Kidney capillary endothelial cell (primary cell): ENCODE data around the gene CYB5R2.
A peak's percentile ranks its signal among the peaks of the same experiment; 100 is the strongest.

ENCODE experiments used
- DNase-seq: peaks from one replicate; pipeline ENCODE4 v3.0.0-alpha.2; 2018; ENCODE audit warnings: low spot score

Gene CYB5R2

GRCh38 chr11:7672960-7673723 lies at the start of gene CYB5R2:
Gene CYB5R2 (minus strand): TSS chr11:7673500. CDS start chr11:7672825, 675 bp downstream.
- no peak for DNase-seq

DNA sequence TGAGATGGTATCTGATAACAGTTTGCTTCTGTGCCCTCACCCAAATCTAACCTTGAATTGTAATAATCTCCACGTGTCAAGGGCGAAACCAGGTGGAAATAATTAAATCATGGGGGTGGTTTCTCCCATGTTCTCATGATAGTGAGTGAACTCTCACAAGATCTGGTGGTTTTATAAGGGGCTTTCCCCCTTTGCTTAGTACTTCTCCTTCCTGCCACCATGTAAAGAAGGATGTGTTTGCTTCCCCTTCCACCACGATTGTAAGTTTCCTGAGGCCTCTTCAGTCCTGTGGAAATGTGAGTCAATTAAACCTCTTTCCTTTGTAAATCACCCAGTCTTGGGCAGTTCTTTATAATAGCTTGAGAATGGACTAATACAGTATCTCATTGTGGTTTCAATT lies 41.5 kb upstream of the CYB5R2 start:
- no peak for DNase-seq

DNA sequence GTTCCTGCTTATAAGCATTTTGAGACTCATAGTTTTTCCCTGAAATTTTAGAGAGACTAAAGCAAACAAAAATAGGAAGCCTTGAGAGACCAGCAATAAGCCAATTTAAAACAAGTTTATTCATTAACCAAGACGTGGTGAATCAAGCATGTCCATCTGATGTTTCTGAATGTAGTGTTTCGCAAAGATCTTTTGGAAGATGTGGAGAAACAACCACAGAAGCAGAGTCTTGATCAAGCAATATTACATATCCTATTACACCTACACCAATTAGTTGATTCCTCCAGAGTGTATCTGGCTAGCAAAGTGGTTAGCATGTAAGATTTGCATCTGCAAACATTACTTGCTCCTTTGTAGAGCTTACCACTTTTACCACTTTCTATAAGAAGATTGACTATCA lies 33.1 kb upstream of the CYB5R2 start, which contains the start of gene OVCH2:
Gene OVCH2 (minus strand): TSS at position 101 of the 400 bp plus-strand sequence. CDS start 83 bp downstream, at position 18.
- no peak for DNase-seq

- no peak for DNase-seq
Observed at GRCh38 chr11:7703740-7704139, 30.4 kb upstream of the CYB5R2 start.

DNA sequence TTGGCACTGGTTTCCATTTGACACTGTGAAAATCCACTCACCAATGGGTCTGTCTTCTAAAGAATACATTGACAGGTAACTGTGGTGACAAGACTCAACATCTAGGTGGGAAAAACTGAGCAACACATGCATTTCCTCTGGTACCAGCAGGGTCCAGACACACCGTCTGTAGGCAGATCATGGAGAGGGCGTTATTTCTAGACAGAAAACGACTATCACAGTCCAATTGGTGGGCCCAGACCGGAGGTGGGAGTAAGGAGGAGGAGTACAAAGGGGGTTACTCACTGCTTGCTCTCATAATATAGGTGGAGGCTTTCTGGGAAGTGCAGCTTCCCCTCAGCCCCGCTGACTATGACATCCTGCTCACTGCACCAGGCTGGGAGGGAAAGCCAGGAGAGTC lies 23.1 kb upstream of the CYB5R2 start:
- no peak for DNase-seq

DNA sequence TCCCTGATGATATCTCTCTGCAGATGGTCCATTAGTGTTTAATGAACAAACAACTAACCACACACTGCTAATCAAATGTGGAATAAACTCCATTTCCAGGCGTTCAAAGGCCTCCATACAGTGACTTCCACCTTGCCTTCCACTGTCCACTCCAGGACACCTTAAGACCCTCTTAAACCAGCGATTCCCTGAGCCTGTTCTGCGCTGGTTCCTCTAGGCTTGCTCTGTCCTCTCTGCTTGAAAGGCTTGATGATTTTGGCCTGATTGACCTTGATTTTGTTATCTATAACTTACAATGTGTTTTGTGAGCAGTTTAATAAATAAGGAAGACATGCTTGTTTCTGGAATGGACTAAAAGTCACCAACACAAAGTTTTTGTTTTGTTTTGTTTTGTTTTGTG lies 20.9 kb upstream of the CYB5R2 start:
- no peak for DNase-seq

DNA sequence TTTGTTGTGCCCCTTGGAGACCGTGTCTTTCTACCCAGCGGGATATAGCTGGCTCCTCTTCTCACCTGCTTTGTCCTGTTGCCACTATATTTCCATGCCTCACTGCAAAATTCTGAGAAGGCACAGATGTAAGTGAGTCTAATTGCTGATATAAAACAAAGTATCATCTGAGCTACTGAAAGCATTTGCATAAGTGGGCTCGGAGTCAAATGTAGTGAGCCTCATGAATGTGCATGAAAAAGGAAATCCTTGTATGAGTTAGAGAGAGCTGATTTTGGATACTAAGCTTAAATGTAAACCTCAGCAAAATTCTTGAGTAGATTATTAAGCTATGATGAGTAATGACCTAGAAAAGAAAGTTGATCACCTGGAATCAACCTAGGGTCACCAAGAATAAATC lies 19.1 kb upstream of the CYB5R2 start:
- no peak for DNase-seq

- no peak for DNase-seq
Observed at GRCh38 chr11:7691759-7692350, 18.6 kb upstream of the CYB5R2 start.

DNA sequence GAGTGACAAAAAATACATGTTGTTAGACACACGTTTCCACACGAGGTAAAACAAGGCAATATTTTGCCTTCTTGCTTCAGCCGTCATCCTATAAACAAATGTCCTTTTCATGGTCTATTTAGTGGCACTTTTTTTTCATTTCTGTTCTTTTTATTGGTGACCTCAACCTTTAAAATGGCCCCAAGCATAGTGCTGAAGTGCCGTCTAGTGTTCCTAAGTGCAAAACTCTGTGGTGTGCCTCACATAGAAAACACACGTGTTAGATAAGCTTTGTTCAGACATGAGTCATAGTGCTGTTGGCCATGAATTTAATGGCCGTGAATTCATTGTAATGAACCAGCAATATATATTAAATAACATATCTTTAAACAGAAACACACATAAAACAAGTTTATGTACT lies 17.3 kb upstream of the CYB5R2 start:
- DNase-seq, result no peak

DNA sequence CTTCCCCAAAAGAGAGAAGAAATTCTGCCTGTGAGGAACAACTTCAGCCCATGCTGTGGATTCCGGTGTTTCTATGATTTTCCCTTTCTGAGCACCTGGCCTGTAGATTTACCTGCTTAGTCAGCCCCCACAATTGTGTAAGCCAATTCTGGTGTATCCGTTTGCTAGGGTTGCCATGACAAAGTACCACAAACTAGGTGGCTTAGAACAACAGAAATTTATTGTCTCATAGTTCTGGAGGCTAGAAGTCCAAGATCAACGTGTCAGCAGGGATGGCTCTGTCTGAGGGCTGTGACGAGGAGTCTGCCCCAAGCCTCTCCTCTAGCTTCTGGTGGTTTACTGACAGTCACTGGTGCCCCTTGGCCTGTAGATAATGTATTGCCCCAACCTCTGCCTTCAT lies 15.9 kb upstream of the CYB5R2 start:
- DNase-seq, result no peak

- DNase-seq, result peak; percentile 19
Observed at GRCh38 chr11:7688238-7688826, 15.0 kb upstream of the CYB5R2 start.

GRCh38 chr11:7687386-7687785 lies 14.1 kb upstream of the CYB5R2 start:
- no peak for DNase-seq

GRCh38 chr11:7686761-7687160 lies 13.5 kb upstream of the CYB5R2 start:
- no peak for DNase-seq

DNA sequence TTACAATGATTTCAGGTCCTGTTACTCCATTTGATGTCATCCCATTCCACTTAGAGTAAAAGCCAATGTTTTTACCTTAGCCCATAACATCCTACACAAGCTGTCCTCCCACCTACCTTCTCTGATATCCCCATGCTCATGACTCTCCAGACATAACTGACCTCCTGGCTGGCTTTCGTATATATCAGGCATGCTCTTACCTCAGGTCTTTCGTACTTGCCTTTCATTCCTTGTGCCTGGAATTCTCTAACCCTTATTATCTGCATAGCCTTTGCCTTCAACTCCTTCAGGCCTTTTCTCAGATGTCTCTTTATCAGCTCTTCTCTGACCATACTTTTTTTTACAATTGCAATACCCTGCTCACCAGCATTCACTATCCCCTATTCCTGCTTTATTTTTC lies 10.3 kb upstream of the CYB5R2 start:
- DNase-seq, result no peak

GRCh38 chr11:7677796-7678201 lies 4.5 kb upstream of the CYB5R2 start:
- DNase-seq, result no peak

GRCh38 chr11:7677071-7677470 lies 3.8 kb upstream of the CYB5R2 start:
- DNase-seq, result no peak

GRCh38 chr11:7675631-7676030 lies 2.3 kb upstream of the CYB5R2 start:
- DNase-seq, result no peak

- no peak for DNase-seq
Observed at GRCh38 chr11:7673724-7674434, 579 bp upstream of the CYB5R2 start.

DNA sequence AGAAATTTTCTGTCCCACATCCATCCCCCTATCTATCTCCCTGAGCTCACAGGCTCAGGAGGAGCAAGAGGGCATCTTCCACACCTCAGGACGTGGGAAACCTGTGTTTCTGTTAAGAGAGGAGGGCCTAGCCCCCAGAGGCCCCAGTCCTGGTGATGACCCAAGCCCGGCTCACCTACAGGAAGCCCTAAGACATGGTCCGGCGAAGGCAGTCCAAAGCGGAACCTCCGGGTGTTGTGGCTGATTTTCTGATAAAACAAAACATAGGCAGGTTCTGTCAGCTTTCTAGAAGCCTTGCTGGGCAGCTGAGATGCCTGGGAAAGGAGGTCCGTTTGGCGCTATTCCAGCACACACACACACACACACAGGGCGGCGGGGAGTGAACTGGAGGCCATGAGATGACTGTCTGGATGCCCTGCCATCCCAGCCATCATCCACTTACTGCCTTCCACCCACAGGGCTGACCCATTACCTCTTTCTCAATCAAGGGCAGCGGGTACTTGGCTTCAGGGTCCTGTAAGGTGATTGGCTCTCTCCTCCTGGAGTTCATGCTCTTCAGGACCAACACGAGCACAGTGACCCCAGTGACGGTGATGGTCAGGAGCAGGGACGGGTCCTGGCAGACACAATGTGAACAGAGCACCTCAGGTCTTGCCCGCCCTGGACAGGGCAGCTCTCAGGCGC lies 882 bp downstream of the CYB5R2 start:
- DNase-seq, result no peak

DNA sequence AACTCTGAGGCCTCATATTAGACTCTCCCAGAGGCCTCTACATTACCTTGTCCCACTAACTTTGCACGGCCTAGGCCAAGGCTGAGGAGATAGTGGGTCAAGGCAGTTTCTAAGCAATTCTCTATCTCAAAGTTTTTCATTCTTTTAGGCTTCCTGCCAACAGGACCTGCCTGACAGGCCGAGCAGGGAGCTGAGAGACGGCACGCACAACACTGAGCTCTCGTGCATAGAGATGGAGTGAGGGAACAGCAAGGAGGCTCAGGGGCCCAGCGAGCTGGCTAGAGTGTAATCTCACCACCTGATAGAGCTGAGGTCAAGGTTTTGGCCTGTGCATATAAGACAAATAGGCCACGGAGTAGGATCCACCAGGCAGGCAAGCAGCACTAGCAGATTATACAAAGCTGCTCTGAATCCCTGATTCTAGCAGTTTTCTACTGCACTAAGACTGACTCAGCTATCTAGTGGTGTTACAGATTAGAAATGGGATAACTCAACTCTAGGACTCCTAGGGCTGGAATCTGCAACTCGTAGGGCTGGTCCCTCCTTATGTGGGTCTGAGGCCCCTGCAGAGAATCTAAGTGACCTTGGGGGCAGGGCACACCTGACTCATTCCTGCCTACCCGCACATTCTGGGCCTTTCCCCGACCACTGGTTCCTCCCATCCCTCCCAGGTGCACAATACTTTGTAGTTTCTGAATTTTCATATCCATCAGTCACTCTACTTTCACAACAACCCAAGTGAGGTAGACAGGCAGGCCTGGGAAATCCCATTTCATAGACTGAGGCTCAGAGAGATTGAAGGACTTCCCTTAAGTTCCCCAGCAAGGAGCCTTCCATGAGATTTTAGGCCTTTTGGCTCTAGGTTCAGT lies 1.7 kb downstream of the CYB5R2 start:
- DNase-seq, result no peak

DNA sequence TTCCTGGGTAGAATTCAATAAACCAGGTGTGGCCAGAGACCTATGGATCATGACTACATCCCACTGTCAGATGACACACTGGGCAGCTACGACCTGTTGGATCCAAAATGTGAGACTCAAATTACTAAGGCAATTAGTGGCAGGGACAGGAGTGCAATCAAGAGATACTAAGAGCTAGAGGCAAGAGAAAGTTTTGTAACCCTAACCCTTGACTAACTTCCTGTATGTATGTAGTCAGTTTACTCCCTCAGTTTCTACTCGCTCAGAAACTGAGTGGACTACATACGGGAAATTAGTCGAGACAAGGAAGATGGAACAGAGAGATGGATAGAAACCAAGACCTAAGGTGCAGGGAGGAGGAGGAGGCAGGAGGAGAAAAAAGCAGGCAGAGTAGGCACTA lies 2.7 kb downstream of the CYB5R2 start:
- DNase-seq, result no peak
